BE2C (cell line): ENCODE measurements around the gene CD274.
"Not testable (repeated sequence)": the region's sequence is repeated elsewhere in the genome, so short reads cannot be mapped to it uniquely, and the experiment has no call there.

Experiments used
- DNase-seq: peaks from one replicate; pipeline ENCODE4 v3.0.0-alpha.2; 2020
- H3K27me3 ChIP-seq: fragments of 250-450 bp; sonication (Bioruptor Pico); 2 replicates; pipeline ENCODE4 v1.5.1; 2020; ENCODE audit warnings: mild to moderate bottlenecking
- H3K36me3 ChIP-seq: fragments of 250-450 bp; sonication (Bioruptor Pico); 2 replicates; pipeline ENCODE4 v1.5.1; 2020; ENCODE audit warnings: mild to moderate bottlenecking
- H3K4me1 ChIP-seq: fragments of 250-450 bp; sonication (Bioruptor Pico); 2 replicates; pipeline ENCODE4 v1.5.1; 2020
- H3K4me3 ChIP-seq: 2 replicates; pipeline ENCODE4 v1.5.1; 2011; ENCODE audit warnings: low read depth, low read length
- H3K9me3 ChIP-seq: fragments of 250-450 bp; sonication (Bioruptor Pico); 2 replicates; pipeline ENCODE4 v1.5.1; 2020
- TF ChIP-seq, protein P1 (sequence below): IDR thresholded peaks from 2 replicates; pipeline ENCODE4 v1.5.1; 2012; ENCODE audit warnings: mild to moderate bottlenecking, low read depth, low read length

Gene CD274

DNA sequence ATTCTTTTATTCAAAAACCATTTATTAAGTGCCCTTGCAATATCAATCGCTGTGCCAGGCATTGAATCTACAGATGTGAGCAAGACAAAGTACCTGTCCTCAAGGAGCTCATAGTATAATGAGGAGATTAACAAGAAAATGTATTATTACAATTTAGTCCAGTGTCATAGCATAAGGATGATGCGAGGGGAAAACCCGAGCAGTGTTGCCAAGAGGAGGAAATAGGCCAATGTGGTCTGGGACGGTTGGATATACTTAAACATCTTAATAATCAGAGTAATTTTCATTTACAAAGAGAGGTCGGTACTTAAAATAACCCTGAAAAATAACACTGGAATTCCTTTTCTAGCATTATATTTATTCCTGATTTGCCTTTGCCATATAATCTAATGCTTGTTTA lies 18.5 kb downstream of the CD274 start:
- Histone ChIP-seq H3K4me3 (no peak overlapping the region), H3K27me3 (no peaks in the 10 kb centered on the region), H3K4me1 (no peaks in the 10 kb centered on the region), H3K9me3 (no peaks in the 10 kb centered on the region), H3K36me3 (no peaks in the 10 kb centered on the region)
- DNase-seq, result no peak
- TF ChIP-seq, protein P1, sequence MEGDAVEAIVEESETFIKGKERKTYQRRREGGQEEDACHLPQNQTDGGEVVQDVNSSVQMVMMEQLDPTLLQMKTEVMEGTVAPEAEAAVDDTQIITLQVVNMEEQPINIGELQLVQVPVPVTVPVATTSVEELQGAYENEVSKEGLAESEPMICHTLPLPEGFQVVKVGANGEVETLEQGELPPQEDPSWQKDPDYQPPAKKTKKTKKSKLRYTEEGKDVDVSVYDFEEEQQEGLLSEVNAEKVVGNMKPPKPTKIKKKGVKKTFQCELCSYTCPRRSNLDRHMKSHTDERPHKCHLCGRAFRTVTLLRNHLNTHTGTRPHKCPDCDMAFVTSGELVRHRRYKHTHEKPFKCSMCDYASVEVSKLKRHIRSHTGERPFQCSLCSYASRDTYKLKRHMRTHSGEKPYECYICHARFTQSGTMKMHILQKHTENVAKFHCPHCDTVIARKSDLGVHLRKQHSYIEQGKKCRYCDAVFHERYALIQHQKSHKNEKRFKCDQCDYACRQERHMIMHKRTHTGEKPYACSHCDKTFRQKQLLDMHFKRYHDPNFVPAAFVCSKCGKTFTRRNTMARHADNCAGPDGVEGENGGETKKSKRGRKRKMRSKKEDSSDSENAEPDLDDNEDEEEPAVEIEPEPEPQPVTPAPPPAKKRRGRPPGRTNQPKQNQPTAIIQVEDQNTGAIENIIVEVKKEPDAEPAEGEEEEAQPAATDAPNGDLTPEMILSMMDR, result no peak

DNA sequence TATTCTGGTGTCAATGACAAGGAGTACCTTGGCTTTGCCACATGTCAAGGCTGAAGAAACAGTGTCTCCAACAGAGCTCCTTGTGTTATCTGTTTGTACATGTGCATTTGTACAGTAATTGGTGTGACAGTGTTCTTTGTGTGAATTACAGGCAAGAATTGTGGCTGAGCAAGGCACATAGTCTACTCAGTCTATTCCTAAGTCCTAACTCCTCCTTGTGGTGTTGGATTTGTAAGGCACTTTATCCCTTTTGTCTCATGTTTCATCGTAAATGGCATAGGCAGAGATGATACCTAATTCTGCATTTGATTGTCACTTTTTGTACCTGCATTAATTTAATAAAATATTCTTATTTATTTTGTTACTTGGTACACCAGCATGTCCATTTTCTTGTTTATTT lies 19.8 kb downstream of the CD274 start:
- no peak for DNase-seq
- TF ChIP-seq, protein P1, result no peak

DNA sequence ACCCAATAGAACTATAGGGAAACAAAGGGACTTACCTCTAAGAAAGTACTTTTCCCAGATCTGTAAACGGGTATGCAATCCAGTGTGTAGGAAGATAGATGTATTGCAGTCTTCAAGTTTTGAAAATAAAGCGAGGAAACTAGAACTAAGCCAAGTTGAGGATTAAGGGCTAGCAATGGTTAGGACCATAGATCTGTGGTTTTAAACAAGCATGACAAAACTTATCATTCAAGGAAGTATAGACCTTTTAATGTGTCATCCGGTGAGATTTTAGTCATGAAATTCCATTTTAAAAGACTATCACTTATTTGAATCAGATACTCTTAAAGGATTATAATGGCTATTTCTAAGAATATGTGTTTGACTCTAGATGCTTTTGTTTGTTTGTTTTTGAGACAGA lies 20.5 kb downstream of the CD274 start:
- Histone ChIP-seq H3K4me1 (no peaks in the 10 kb centered on the region), H3K27me3 (no peaks in the 10 kb centered on the region), H3K9me3 (no peaks in the 10 kb centered on the region), H3K36me3 (no peaks in the 10 kb centered on the region), H3K4me3 (no peak overlapping the region)
- TF ChIP-seq, protein P1, result no peak
- DNase-seq, result no peak

More for the DNA sequence above, 19.8 kb downstream of the CD274 start:
- H3K4me3 ChIP-seq, result no peak overlapping the region
- H3K9me3 ChIP-seq, result no peaks in the 10 kb centered on the region
- H3K36me3 ChIP-seq, result no peaks in the 10 kb centered on the region
- no peaks in the 10 kb centered on the region for H3K4me1 ChIP-seq
- no peaks in the 10 kb centered on the region for H3K27me3 ChIP-seq

DNA sequence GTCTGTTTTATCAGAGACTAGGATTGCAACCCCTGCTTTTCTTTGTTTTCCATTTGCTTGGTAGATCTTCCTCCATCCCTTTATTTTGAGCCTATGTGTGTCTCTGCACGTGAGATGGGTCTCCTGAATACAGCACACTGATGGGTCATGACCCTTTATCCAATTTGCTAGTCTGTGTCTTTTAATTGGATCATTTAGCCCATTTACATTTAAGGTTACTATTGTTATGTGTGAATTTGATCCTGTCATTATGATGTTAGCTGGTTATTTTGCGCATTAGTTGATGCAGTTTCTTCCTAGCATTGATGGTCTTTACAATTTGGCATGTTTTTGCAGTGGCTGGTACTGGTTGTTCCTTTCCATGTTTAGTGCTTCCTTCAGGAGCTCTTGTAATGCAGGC lies 25.3 kb downstream of the CD274 start:
- H3K27me3 ChIP-seq, H3K4me1 ChIP-seq, H3K9me3 ChIP-seq, H3K36me3 ChIP-seq, H3K4me3 ChIP-seq, DNase-seq: not testable (repeated sequence)

DNA sequence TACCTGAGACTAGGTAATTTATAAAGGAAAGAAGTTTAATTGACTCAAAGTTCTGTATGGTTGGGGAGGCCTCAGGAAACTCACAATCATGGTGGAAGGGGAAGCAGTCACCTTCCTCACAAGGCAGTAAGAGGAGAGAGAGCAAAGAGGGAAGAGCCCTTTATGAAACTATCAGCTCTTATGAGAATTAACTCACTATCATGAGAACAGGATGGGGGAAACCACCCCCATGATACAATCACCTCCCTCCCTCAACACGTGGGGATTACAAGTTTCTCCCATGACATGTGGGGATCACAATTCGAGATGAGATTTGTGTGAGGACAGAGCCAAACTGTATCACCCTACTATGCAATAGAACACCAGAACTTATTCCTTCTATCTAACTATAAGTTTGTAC lies 27.9 kb downstream of the CD274 start:
- no peaks in the 10 kb centered on the region for H3K27me3 ChIP-seq
- no peak for DNase-seq
- no peaks in the 10 kb centered on the region for H3K4me1 ChIP-seq
- TF ChIP-seq, protein P1, result no peak
- H3K4me3 ChIP-seq, result no peak overlapping the region
- H3K36me3 ChIP-seq, result no peaks in the 10 kb centered on the region
- no peaks in the 10 kb centered on the region for H3K9me3 ChIP-seq

DNA sequence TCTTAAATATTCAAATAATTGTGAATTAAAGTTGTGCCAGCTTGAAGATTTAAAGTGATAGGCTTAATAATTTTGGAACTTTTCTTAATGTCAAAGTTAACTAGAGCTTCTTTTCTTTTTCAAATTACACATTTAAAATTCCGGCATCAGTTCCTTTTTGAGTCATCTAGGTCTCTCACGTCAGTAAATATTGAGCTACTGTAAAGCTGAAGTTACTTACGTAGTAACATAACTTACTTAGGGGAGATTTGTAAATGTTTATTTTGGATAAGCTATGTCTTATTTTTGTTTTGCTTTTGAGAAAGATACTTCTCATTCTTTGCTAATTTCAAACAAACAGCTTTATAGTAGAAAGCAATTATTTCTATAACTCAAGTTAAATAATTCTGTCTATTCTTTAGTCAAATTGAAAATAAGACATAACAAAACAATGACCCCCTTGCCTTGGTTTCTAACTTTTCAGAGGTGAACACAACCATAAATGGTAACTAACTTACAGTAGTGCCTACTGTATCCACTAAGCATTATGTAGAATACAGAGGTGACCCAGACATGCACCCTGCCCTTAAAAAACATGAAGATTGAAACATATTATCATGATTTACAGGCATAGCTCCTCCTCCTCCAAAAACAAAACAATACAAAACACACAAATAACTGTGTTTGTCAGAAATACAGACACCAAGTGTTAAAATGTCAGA lies 29.8 kb downstream of the CD274 start:
- H3K27me3 ChIP-seq, result no peaks in the 10 kb centered on the region
- TF ChIP-seq, protein P1, result no peak

More for the DNA sequence above, 29.8 kb downstream of the CD274 start:
- no peaks in the 10 kb centered on the region for H3K4me1 ChIP-seq
- no peaks in the 10 kb centered on the region for H3K9me3 ChIP-seq
- no peak overlapping the region for H3K4me3 ChIP-seq
- no peaks in the 10 kb centered on the region for H3K36me3 ChIP-seq
- DNase-seq, result no peak
